SH-SY5Y (cell line): ENCODE data around the gene WDR43.

Experiments
- GATA2 ChIP-seq: IDR thresholded peaks from 2 replicates; pipeline ENCODE4 v1.6.1; 2011; ENCODE audit warnings: mild to moderate bottlenecking, low read depth, low read length
- GATA3 ChIP-seq: IDR thresholded peaks from 2 replicates; pipeline ENCODE4 v1.6.1; 2011; ENCODE audit warnings: low read depth, mild to moderate bottlenecking, low read length, moderate library complexity

DNA sequence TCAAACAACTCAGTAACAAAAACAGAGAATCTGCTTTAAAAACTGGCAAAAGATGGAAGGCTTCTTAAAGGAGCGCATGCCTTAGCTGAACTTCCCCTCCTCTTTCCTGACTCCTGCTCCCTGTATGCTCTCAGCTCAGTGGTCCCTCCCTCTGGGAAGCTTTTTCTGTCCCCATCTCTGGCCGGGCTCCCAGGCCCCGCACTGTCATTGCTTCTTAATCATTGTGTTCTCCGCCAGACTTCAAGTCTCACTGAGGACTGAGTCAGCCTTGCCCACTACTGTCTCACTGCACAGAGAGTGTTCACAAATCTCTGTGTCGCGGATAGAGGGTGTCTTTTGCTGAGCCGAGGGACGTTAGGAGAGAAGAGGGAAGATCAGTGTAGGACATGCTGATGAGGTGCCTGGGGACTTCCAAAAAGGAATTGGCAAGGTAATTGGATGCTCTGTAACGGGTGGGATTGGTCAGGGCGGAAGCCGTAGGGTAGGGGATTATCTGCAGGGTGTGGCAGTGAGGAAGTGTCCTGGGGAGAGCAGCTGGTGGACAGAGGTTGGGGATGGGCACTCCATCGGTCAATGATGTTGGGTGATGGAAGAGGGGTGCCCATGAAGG lies 102.9 kb downstream of the WDR43 start:
- TF ChIP-seq GATA3 (no peak), GATA2 (no peak)
